BJ (cell line): Measurements from ENCODE around the gene RGL1. TPM values are rescaled to one million over a fixed set of nuclear protein-coding genes. Genes with fewer than 3 reads are reported as not detected.
A peak's percentile ranks its signal among the peaks of the same experiment; 100 is the strongest.

Experiments
- CTCF ChIA-PET: fragments of 350-600 bp; formaldehyde crosslinking; extraction: SDS; loops from one replicate; lab custom pipeline; 2021; ENCODE audit warnings: antibody characterized with exemption, inconsistent platforms; lab: Yijun Ruan, JAX
- POLR2A ChIA-PET: fragments of 300-600 bp; sonication (Branson Sonifier 250); formaldehyde crosslinking; extraction: SDS; loops from one replicate; lab custom pipeline; 2021; ENCODE audit warnings: antibody characterized with exemption; lab: Charles Lee
- DNase-seq: peaks from one replicate; pipeline ENCODE4 v3.0.0-alpha.2; 2011; ENCODE audit warnings: low read depth
- H3K27me3 ChIP-seq: 2 replicates; pipeline ENCODE4 v1.6.0; 2011; ENCODE audit warnings: low read length; ENCODE audit not compliant: control insufficient read depth, insufficient read depth
- H3K36me3 ChIP-seq: 2 replicates; pipeline ENCODE4 v1.5.1; 2011; ENCODE audit warnings: low read length; ENCODE audit not compliant: control insufficient read depth, insufficient read depth
- H3K4me3 ChIP-seq: 2 replicates; pipeline ENCODE4 v1.5.1; 2011; ENCODE audit warnings: low read depth, mild to moderate bottlenecking, control low read depth, low read length
- polyA plus RNA-seq: library from polyadenylated mRNA; depleted of rRNA; stranded (reverse); fragments of >200 nt; gene quantifications from 2 replicates; pipeline ENCODE4 v1.2.3, GENCODE V29; 2011
- TF ChIP-seq, protein P1 (sequence below): IDR thresholded peaks from 2 replicates; pipeline ENCODE4 v1.5.1; 2011; ENCODE audit warnings: low read depth, mild to moderate bottlenecking, control low read depth, inconsistent platforms, low read length, moderate library complexity; ENCODE audit not compliant: insufficient read depth

RGL1 gene
- polyA plus RNA-seq, 1 experiment, result 9.7 TPM

- H3K4me3 ChIP-seq, result no peak overlapping the region
- TF ChIP-seq, protein P1, sequence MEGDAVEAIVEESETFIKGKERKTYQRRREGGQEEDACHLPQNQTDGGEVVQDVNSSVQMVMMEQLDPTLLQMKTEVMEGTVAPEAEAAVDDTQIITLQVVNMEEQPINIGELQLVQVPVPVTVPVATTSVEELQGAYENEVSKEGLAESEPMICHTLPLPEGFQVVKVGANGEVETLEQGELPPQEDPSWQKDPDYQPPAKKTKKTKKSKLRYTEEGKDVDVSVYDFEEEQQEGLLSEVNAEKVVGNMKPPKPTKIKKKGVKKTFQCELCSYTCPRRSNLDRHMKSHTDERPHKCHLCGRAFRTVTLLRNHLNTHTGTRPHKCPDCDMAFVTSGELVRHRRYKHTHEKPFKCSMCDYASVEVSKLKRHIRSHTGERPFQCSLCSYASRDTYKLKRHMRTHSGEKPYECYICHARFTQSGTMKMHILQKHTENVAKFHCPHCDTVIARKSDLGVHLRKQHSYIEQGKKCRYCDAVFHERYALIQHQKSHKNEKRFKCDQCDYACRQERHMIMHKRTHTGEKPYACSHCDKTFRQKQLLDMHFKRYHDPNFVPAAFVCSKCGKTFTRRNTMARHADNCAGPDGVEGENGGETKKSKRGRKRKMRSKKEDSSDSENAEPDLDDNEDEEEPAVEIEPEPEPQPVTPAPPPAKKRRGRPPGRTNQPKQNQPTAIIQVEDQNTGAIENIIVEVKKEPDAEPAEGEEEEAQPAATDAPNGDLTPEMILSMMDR, result no peak
- DNase-seq, result no peak
- ChIA-PET CTCF (interaction anchor here (0.6 to 1.0 kb wide), 2 partner anchors 39 to 203 kb away, joined by 3 read pairs; no protein-coding TSS in a partner anchor), POLR2A (no interaction called here)
- no peaks in the 10 kb centered on the region for H3K27me3 ChIP-seq
- H3K36me3 ChIP-seq, result no peaks in the 10 kb centered on the region
Observed at GRCh38 chr1:183837062-183837461, 32.1 kb downstream of the RGL1 start.

GRCh38 chr1:183838221-183838620, 33.3 kb downstream of the RGL1 start:
- CTCF ChIA-PET, result no interaction called here
- DNase-seq, result no peak
- H3K4me3 ChIP-seq, result no peak overlapping the region
- POLR2A ChIA-PET, result no interaction called here
- no peaks in the 10 kb centered on the region for H3K36me3 ChIP-seq
- H3K27me3 ChIP-seq, result no peaks in the 10 kb centered on the region
- TF ChIP-seq, protein P1, result no peak

DNA sequence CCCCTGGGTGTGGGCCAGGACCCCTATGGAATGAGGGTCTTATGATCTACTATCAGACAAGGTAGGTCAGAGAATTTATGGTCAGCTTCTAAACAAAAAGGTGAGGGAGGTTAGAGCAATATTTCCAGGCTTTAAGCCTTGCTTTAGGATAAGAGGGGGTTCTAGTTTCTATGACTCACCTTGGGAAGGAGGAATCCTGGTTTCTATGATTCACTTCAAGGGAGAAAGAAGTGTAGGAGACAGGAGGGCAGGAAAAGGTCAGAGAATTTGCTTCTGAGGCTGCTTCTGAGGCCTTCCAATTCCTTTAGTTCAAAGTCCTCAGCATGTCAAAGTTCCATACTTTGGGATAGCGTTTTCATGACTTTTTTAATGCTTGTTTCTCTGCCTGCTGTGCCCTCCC, 35.2 kb downstream of the RGL1 start:
- TF ChIP-seq, protein P1, result no peak
- H3K36me3 ChIP-seq, result no peaks in the 10 kb centered on the region
- ChIA-PET CTCF (interaction anchor here (0.6 kb wide), 1 partner anchor 698 kb away, joined by 3 read pairs; no protein-coding TSS in a partner anchor), POLR2A (no interaction called here)
- H3K27me3 ChIP-seq, result no peaks in the 10 kb centered on the region
- no peak overlapping the region for H3K4me3 ChIP-seq
- DNase-seq, result no peak

- Histone ChIP-seq H3K27me3 (no peaks in the 10 kb centered on the region), H3K4me3 (no peak overlapping the region), H3K36me3 (no peaks in the 10 kb centered on the region)
- ChIA-PET CTCF (interaction anchor here (1.0 kb wide), 1 partner anchor 11 kb away, joined by 3 read pairs; no protein-coding TSS in a partner anchor), POLR2A (no interaction called here)
- no peak for DNase-seq
- TF ChIP-seq, protein P1, result no peak
Observed at GRCh38 chr1:183841550-183841949, 36.6 kb downstream of the RGL1 start.

DNA sequence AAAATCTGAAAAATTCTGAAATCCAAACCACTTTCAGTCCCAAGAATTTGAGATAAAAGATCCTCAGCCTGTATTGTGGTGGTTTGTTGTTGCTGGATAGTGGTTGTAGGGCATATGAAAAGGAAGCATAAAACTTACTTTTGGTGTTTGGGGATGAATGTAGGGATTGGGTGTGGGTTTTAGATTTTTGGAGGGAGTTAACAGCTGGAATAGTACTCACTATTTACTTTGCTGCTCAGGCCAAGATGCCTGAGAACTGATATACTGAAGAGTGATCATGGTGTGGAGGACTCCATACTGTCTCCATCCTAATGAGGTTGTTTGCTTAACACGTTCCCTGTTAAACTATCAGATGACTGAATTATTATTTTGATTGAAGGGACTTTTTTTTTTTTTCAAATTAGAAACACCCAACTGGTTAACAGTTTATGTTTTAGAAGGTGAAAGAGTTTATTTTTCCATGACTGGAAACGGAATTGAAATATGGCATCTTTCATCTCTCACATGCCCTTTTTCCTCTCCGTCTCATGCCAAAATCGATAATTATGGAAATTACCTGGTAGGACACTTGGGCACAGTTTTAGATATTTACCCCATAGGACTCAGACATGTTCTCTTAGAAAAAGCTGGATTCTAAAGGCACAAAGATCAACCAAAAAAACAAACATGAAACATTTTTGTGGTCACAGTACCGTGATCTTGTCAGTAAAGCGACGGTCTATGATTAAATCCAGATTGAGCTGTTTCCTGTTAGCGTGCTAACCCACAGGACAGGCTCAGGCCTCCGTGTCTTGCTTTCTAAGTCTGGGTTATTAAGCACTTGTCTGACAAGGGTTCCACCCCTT, 37.3 kb downstream of the RGL1 start:
- no peak overlapping the region for H3K4me3 ChIP-seq
- TF ChIP-seq, protein P1, result no peak
- no peaks in the 10 kb centered on the region for H3K27me3 ChIP-seq
- ChIA-PET CTCF (interaction anchor here (0.8 to 1.0 kb wide), 2 partner anchors 11 to 65 kb away, joined by 3 read pairs; no protein-coding TSS in a partner anchor), POLR2A (no interaction called here)
- H3K36me3 ChIP-seq, result no peaks in the 10 kb centered on the region
- DNase-seq, result peak; percentile 93
